Lower leg skin (tissue), 3 donors: ENCODE measurements around the gene WIZ.

Source experiments
- CTCF ChIP-seq, 3 donors: fragments of 450-650 bp; IDR thresholded peaks; one replicate each; pipeline ENCODE4 v1.5.1; 2016; ENCODE audit warnings: antibody characterized with exemption in 3 of 3, mild to moderate bottlenecking in 3 of 3, moderate library complexity in 2 of 3
- POLR2A ChIP-seq, 2 donors: fragments of 450-650 bp; IDR thresholded peaks; one replicate each; pipeline ENCODE4 v1.6.1; 2016 to 2017; ENCODE audit warnings: antibody characterized with exemption in 2 of 2, mild to moderate bottlenecking in 1 of 2, moderate library complexity in 1 of 2

GRCh38 chr19:15393963-15394362 is 55.8 kb downstream of the WIZ start:
- TF ChIP-seq CTCF (IDR thresholded peaks at IDR 0.05) (no peak), POLR2A (IDR thresholded peaks at IDR 0.05) (no peak)
